SK-N-SH treated with all-trans-retinoic acid at 6 μM for 48 hours (cell line): Measurements from ENCODE around the gene MARVELD3.
"Not testable (repeated sequence)": the region's sequence is repeated elsewhere in the genome, so short reads cannot be mapped to it uniquely, and the experiment has no call there.

Source experiments
- ATAC-seq: fragments of 200-7000 bp; cut with Tn5 transposase; 3 replicates; pipeline ENCODE4 v1.9.1; 2020; ENCODE audit warnings: mild to moderate bottlenecking, moderate library complexity
- ARNTL ChIP-seq: fragments of 450-650 bp; formaldehyde crosslinking; IDR thresholded peaks from 2 replicates; pipeline ENCODE4 v1.5.0; 2020; ENCODE audit warnings: low read depth, mild to moderate bottlenecking, moderate library complexity, borderline replicate concordance
- BACH2 ChIP-seq: fragments of 250-450 bp; sonication (Bioruptor Pico); IDR thresholded peaks from 2 replicates; pipeline ENCODE4 v1.9.0; 2021; ENCODE audit warnings: mild to moderate bottlenecking, borderline replicate concordance
- CSDC2 ChIP-seq: fragments of 250-450 bp; sonication (Bioruptor Pico); IDR thresholded peaks from 2 replicates; pipeline ENCODE4 v1.5.0; 2020; ENCODE audit warnings: mild to moderate bottlenecking, moderate library complexity
- ESRRG ChIP-seq: fragments of 250-450 bp; sonication (Bioruptor Pico); IDR thresholded peaks from 2 replicates; pipeline ENCODE4 v1.6.1; 2021; ENCODE audit warnings: mild to moderate bottlenecking
- GLIS3 ChIP-seq: fragments of 250-450 bp; sonication (Bioruptor Pico); IDR thresholded peaks from 2 replicates; pipeline ENCODE4 v1.5.0; 2020; ENCODE audit warnings: mild to moderate bottlenecking, moderate library complexity
- ISL1 ChIP-seq: fragments of 250-450 bp; sonication (Bioruptor Pico); IDR thresholded peaks from 2 replicates; pipeline ENCODE4 v2.1.2; 2022; ENCODE audit warnings: mild to moderate bottlenecking, moderate library complexity
- OSR1 ChIP-seq: fragments of 250-450 bp; sonication (Bioruptor Pico); IDR thresholded peaks from 2 replicates; pipeline ENCODE4 v1.8.0; 2022; ENCODE audit warnings: moderate library complexity, mild to moderate bottlenecking, inconsistent platforms
- PPARA ChIP-seq: fragments of 250-450 bp; sonication (Bioruptor Pico); IDR thresholded peaks from 2 replicates; pipeline ENCODE4 v1.5.0; 2020; ENCODE audit warnings: mild to moderate bottlenecking, borderline replicate concordance
- SNAI2 ChIP-seq: fragments of 250-450 bp; sonication (Bioruptor Pico); IDR thresholded peaks from 2 replicates; pipeline ENCODE4 v1.5.0; 2020; ENCODE audit warnings: mild to moderate bottlenecking, moderate library complexity
- TCF4 ChIP-seq: fragments of 250-450 bp; sonication (Bioruptor Pico); IDR thresholded peaks from 2 replicates; pipeline ENCODE4 v1.8.0; 2021; ENCODE audit warnings: mild to moderate bottlenecking, moderate library complexity, borderline replicate concordance
- TOX ChIP-seq: fragments of 250-450 bp; sonication (Bioruptor Pico); IDR thresholded peaks from 2 replicates; pipeline ENCODE4 v1.8.0; 2021; ENCODE audit warnings: mild to moderate bottlenecking, moderate library complexity, borderline replicate concordance
- ZC3H10 ChIP-seq: fragments of 250-450 bp; sonication (Bioruptor Pico); IDR thresholded peaks from 2 replicates; pipeline ENCODE4 v1.5.1; 2021; ENCODE audit warnings: mild to moderate bottlenecking, moderate library complexity
- ZFP3 ChIP-seq: fragments of 250-450 bp; sonication (Bioruptor Pico); IDR thresholded peaks from 2 replicates; pipeline ENCODE4 v1.5.0; 2020; ENCODE audit warnings: mild to moderate bottlenecking, moderate library complexity
- ZFP30 ChIP-seq: fragments of 450-650 bp; formaldehyde crosslinking; IDR thresholded peaks from 2 replicates; pipeline ENCODE4 v1.5.0; 2022; ENCODE audit warnings: mild to moderate bottlenecking, moderate library complexity
- ZNF565 ChIP-seq: fragments of 450-650 bp; formaldehyde crosslinking; conservative IDR thresholded peaks from 2 replicates; pipeline ENCODE4 v1.5.0; 2020; ENCODE audit warnings: low read depth, mild to moderate bottlenecking, moderate library complexity
- ZNF70 ChIP-seq: fragments of 450-650 bp; formaldehyde crosslinking; IDR thresholded peaks from 2 replicates; pipeline ENCODE4 v1.5.0; 2020; ENCODE audit warnings: mild to moderate bottlenecking, moderate library complexity
- ZNF8 ChIP-seq: fragments of 450-650 bp; formaldehyde crosslinking; IDR thresholded peaks from 2 replicates; pipeline ENCODE4 v1.5.0; 2020; ENCODE audit warnings: mild to moderate bottlenecking, moderate library complexity
- TF ChIP-seq, protein P1 (sequence below): fragments of 250-450 bp; sonication (Bioruptor Pico); IDR thresholded peaks from 2 replicates; pipeline ENCODE4 v1.8.0; 2020; ENCODE audit warnings: mild to moderate bottlenecking, moderate library complexity, borderline replicate concordance
- TF ChIP-seq, protein P2 (sequence below): fragments of 250-450 bp; sonication (Bioruptor Pico); IDR thresholded peaks from 2 replicates; pipeline ENCODE4 v1.5.1; 2021; ENCODE audit warnings: mild to moderate bottlenecking, moderate library complexity
- TF ChIP-seq, protein P3 (sequence below): fragments of 250-450 bp; sonication (Bioruptor Pico); IDR thresholded peaks from 2 replicates; pipeline ENCODE4 v1.5.1; 2020; ENCODE audit warnings: low read depth, mild to moderate bottlenecking, moderate library complexity

The MARVELD3 gene

DNA sequence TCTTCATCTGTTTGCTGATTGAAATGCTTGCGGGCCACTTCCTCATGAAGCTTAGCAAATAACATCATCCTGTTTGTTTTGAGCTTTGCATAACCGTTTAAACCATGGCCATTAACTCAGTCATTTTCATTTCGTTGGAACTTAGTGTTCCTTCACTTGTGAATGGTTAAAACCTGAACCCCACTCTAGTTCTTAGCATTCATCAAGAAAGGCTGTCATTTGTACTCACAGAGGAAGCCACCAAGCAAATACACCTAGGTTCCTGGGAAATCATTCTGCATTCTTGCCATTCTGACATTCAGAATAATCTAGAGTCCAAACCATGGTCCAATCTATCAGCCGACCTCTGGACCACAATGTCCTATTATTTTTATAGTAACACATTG is 40.7 kb upstream of the MARVELD3 start:
- no peak for ATAC-seq
- TF ChIP-seq TCF4 (no peak), TOX (CRISPR knock-in tag) (no peak), OSR1 (CRISPR knock-in tag) (no peak), ZNF8 (CRISPR knock-in tag) (no peak), ZFP30 (CRISPR knock-in tag) (no peak), BACH2 (CRISPR knock-in tag) (no peak), ARNTL (CRISPR knock-in tag) (no peak), ESRRG (CRISPR knock-in tag) (no peak), ISL1 (CRISPR knock-in tag) (no peak), SNAI2 (no peak), ZNF565 (no peak), ZNF70 (CRISPR knock-in tag) (no peak), PPARA (CRISPR knock-in tag) (no peak)
- TF ChIP-seq, protein P1, sequence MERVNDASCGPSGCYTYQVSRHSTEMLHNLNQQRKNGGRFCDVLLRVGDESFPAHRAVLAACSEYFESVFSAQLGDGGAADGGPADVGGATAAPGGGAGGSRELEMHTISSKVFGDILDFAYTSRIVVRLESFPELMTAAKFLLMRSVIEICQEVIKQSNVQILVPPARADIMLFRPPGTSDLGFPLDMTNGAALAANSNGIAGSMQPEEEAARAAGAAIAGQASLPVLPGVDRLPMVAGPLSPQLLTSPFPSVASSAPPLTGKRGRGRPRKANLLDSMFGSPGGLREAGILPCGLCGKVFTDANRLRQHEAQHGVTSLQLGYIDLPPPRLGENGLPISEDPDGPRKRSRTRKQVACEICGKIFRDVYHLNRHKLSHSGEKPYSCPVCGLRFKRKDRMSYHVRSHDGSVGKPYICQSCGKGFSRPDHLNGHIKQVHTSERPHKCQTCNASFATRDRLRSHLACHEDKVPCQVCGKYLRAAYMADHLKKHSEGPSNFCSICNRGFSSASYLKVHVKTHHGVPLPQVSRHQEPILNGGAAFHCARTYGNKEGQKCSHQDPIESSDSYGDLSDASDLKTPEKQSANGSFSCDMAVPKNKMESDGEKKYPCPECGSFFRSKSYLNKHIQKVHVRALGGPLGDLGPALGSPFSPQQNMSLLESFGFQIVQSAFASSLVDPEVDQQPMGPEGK (CRISPR knock-in tag): no peak
- TF ChIP-seq, protein P2, sequence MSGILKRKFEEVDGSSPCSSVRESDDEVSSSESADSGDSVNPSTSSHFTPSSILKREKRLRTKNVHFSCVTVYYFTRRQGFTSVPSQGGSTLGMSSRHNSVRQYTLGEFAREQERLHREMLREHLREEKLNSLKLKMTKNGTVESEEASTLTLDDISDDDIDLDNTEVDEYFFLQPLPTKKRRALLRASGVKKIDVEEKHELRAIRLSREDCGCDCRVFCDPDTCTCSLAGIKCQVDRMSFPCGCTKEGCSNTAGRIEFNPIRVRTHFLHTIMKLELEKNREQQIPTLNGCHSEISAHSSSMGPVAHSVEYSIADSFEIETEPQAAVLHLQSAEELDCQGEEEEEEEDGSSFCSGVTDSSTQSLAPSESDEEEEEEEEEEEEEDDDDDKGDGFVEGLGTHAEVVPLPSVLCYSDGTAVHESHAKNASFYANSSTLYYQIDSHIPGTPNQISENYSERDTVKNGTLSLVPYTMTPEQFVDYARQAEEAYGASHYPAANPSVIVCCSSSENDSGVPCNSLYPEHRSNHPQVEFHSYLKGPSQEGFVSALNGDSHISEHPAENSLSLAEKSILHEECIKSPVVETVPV: no peak
- TF ChIP-seq, all 23 proteins: peak for 0

DNA sequence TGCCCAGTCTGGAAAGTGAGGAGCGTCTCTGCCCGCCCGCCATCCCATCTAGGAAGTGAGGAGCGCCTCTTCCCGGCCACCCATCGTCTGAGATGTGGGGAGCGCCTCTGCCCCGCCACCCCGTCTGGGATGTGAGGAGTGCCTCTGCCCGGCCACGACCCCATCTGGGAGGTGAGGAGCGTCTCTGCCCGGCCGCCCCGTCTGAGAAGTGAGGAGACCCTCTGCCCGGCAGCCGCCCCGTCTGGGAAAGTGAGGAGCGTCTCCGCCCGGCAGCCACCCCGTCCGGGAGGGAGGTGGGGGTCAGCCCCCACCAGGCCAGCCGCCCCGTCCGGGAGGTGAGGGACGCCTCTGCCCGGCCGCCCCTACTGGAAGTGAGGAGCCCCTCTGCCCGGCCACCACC is 36.6 kb upstream of the MARVELD3 start:
- not testable (repeated sequence) for ATAC-seq

DNA sequence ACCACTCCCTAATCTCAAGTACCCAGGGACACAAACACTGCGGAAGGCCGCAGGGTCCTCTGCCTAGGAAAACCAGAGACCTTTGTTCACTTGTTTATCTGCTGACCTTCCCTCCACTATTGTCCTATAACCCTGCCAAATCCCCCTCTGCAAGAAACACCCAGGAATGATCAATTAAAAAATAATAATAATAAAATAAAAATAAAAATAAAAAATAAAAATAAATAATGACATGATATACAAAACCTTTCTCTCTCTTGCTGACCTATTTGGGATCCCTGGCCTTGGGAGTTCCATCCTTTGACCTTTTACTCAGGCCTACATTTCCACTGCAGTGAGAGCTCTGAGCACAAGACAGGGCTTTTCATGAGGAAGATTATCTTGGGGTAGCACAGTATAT is 35.9 kb upstream of the MARVELD3 start:
- not testable (repeated sequence) for ATAC-seq

DNA sequence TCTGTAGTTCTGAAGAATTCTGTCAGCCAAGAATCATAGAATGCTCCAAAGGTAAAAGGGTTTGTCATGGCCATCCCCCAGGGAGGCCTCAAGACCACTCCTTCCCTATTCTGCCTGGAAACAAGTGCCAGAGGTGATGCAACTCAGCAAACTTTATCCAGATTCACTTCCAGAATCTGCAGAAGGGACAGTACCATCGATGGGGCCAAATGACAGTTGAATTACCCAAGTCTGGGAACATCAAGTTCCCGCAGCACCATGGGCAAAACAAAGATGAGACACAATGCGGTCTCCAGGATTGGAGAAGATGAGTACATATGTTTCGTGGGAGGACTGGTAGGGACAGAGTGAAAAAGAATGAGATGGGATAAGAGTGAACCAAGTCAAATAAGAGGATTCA is 35.4 kb upstream of the MARVELD3 start:
- TF ChIP-seq ZNF70 (CRISPR knock-in tag) (no peak), SNAI2 (no peak), OSR1 (CRISPR knock-in tag) (no peak), ESRRG (CRISPR knock-in tag) (no peak), GLIS3 (CRISPR knock-in tag) (no peak), BACH2 (CRISPR knock-in tag) (no peak), ZC3H10 (CRISPR knock-in tag) (no peak), TOX (CRISPR knock-in tag) (no peak), CSDC2 (CRISPR knock-in tag) (no peak)
- TF ChIP-seq, protein P1 (CRISPR knock-in tag): no peak
- ATAC-seq: no peak

DNA sequence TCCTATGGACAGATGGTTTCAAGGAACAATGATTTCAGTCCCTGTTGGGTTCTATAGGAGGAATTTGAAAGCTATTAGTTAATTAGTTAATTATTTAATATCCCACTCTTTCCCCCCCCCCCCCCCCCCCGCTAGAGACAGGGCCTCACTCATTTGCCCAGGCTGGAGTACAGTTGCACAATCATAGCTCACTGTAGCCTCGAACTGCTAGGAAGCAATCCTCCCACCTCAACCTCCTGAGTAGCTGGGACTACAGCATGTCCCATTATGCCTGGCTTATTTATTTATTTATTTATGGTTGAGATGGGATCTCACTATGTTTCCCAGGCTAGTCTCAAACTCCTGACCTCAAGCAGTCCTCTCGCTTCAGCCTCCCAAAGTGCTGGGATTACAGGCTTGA is 34.1 kb upstream of the MARVELD3 start:
- TF ChIP-seq ESRRG (CRISPR knock-in tag) (no peak), ZNF8 (CRISPR knock-in tag) (no peak), ARNTL (CRISPR knock-in tag) (no peak), ISL1 (CRISPR knock-in tag) (no peak), ZFP30 (CRISPR knock-in tag) (no peak)
- TF ChIP-seq, all 23 proteins: peak for 0
- ATAC-seq: no peak

DNA sequence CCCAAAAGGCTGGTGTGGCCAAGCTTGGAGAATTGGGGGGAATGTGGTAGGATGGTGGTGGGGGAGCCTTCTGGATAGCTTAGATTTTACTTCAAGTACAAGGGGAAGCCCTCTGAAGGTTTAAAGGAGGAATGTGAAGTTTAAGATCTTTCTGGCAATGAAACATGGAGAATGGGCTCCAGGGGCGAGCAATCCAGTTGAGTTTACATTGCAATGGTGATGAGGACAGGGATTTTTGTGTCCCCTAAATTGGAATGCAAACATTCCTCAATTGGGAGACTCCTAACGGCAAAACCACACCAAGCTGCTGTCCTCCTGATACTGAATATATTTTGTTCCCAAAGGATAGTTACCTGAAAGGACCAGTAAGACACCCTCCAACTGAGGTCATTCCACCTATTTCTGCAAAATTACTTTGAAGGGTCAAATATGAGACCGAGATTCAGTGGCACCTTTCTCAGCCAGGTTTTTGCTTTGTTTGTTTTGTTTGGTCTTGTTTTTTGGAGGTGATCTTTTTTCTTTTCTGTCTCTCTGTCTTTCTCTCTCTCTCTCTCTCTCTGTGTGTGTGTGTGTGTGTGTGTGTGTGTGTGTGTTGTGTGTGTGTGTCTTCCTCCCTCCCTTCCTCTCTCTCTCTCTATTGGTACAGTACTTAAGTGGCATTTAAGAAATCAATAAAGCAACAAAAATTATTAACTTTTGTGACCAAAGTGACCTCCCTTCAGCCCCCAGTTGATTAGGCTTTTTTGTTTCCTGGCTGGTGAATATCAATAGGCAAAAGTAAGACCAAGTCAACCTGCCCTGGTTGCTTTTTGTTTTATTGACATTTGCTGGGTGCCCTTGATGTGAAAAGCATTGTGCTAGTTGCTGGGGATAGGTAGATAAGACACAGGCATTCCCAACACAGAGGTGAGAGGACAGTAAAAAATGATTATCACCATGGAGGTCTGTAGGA is 32.7 kb upstream of the MARVELD3 start:
- ATAC-seq: no peak
- TF ChIP-seq ZNF565 (no peak), CSDC2 (CRISPR knock-in tag) (no peak), OSR1 (CRISPR knock-in tag) (no peak), ARNTL (CRISPR knock-in tag) (no peak), ZFP30 (CRISPR knock-in tag) (no peak), PPARA (CRISPR knock-in tag) (no peak), BACH2 (CRISPR knock-in tag) (no peak), ZFP3 (no peak), ESRRG (CRISPR knock-in tag) (no peak)
- TF ChIP-seq, protein P2: no peak
- TF ChIP-seq, protein P3, sequence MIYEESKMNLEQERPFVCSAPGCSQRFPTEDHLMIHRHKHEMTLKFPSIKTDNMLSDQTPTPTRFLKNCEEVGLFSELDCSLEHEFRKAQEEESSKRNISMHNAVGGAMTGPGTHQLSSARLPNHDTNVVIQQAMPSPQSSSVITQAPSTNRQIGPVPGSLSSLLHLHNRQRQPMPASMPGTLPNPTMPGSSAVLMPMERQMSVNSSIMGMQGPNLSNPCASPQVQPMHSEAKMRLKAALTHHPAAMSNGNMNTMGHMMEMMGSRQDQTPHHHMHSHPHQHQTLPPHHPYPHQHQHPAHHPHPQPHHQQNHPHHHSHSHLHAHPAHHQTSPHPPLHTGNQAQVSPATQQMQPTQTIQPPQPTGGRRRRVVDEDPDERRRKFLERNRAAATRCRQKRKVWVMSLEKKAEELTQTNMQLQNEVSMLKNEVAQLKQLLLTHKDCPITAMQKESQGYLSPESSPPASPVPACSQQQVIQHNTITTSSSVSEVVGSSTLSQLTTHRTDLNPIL (CRISPR knock-in tag): no peak
- TF ChIP-seq, protein P1 (CRISPR knock-in tag): no peak
